ENCODE data around the gene MON1A.
"Not testable (repeated sequence)": the region's sequence is repeated elsewhere in the genome, so short reads cannot be mapped to it uniquely, and the experiment has no call there.

The MON1A gene

GRCh38 chr3:49929291-49930167 is at the start of gene MON1A:
MON1A (minus strand) TSS chr3:49929811; CDS start chr3:49913346, 16,465 bp downstream.
- peak; percentile 68 for DNase-seq (ENCODE audit: low read depth)

- DNase-seq (ENCODE audit: low read depth): no peak
Measured at GRCh38 chr3:49976942-49977341, 47.3 kb upstream of the MON1A start.

- DNase-seq (ENCODE audit: low read depth): no peak
Measured at GRCh38 chr3:49972656-49973055, 43.0 kb upstream of the MON1A start.

- DNase-seq (ENCODE audit: low read depth): no peak
Measured at GRCh38 chr3:49968346-49968745, 38.7 kb upstream of the MON1A start.

- DNase-seq (ENCODE audit: low read depth): no peak
Measured at GRCh38 chr3:49967291-49967690, 37.7 kb upstream of the MON1A start.

GRCh38 chr3:49966233-49966942 is 36.8 kb upstream of the MON1A start:
- no peak for DNase-seq (ENCODE audit: low read depth)

GRCh38 chr3:49955636-49956035 is 26.0 kb upstream of the MON1A start:
- DNase-seq (ENCODE audit: low read depth): no peak

GRCh38 chr3:49952924-49953323 is 23.3 kb upstream of the MON1A start:
- no peak for DNase-seq (ENCODE audit: low read depth)

GRCh38 chr3:49942651-49943050 is 13.0 kb upstream of the MON1A start:
- DNase-seq (ENCODE audit: low read depth): no peak

- DNase-seq (ENCODE audit: low read depth): no peak
Measured at GRCh38 chr3:49940667-49941249, 11.1 kb upstream of the MON1A start.

- peak; percentile 83 for DNase-seq (ENCODE audit: low read depth)
Measured at GRCh38 chr3:49939858-49940666, 10.5 kb upstream of the MON1A start, which contains the start of gene RBM6. RBM6 (plus strand) TSS chr3:49940150; CDS start chr3:49962642, 22,492 bp downstream.

- no peak for DNase-seq (ENCODE audit: low read depth)
Measured at GRCh38 chr3:49937090-49937489, 7.5 kb upstream of the MON1A start.

- not testable (repeated sequence) for DNase-seq (ENCODE audit: low read depth)
Measured at GRCh38 chr3:49932281-49932680, 2.7 kb upstream of the MON1A start.

- DNase-seq (ENCODE audit: low read depth): no peak
Measured at GRCh38 chr3:49930922-49931321, 1.3 kb upstream of the MON1A start.

GRCh38 chr3:49930168-49930690 is 618 bp upstream of the MON1A start:
- no peak for DNase-seq (ENCODE audit: low read depth)

- DNase-seq (ENCODE audit: low read depth): no peak
Measured at GRCh38 chr3:49928481-49929017, 1.1 kb downstream of the MON1A start.

GRCh38 chr3:49927798-49928197 is 1.8 kb downstream of the MON1A start:
- DNase-seq (ENCODE audit: low read depth): no peak

- DNase-seq (ENCODE audit: low read depth): no peak
Measured at GRCh38 chr3:49926117-49926728, 3.4 kb downstream of the MON1A start.

- no peak for DNase-seq (ENCODE audit: low read depth)
Measured at GRCh38 chr3:49925485-49925884, 4.1 kb downstream of the MON1A start.

- DNase-seq (ENCODE audit: low read depth): peak; percentile 29
Measured at GRCh38 chr3:49924683-49925082, 4.9 kb downstream of the MON1A start.

Measured in GM04503 (cell line).